ENCODE results near the gene ARAP3. TPM values are rescaled to one million over a fixed set of nuclear protein-coding genes. Genes with fewer than 3 reads are reported as not detected.

The ARAP3 gene
- total and polyA plus RNA-seq, 4 donors, result 15.7 to 26.6 (median 19.7) TPM

- DNase-seq (no peak), ATAC-seq (ENCODE audit: insufficient read depth, low FRiP score) (no peak)
- Histone ChIP-seq H3K27me3 (ENCODE audit: control insufficient read depth in 3 of 3, insufficient read depth in 3 of 3, low read length in 2 of 3) (no peaks in the 10 kb centered on the region), H3K27ac (ENCODE audit: low read depth in 1 of 2, low read length in 1 of 2) (no peak overlapping the region), H3K9me3 (ENCODE audit: control insufficient read depth in 4 of 4, insufficient read depth in 3 of 4, low read length in 3 of 4) (no peaks in the 10 kb centered on the region), H3K9ac (ENCODE audit: insufficient read depth in 1 of 2, low read length in 2 of 2) (no peak overlapping the region), H3K36me3 (ENCODE audit: control insufficient read depth in 4 of 4, insufficient read depth in 4 of 4, low read length in 4 of 4) (peaks cover 0 to 20% (median 8%) of the 10 kb centered on the region in 4 donors), H3K4me3 (no peak overlapping the region), H3K4me1 (ENCODE audit: control insufficient read depth in 5 of 5, insufficient read depth in 5 of 5, low read length in 5 of 5) (peaks cover 0 to 14% (median 2%) of the 10 kb centered on the region in 5 donors)
- no peak for TF ChIP-seq CTCF (IDR thresholded peaks at IDR 0.05; ENCODE audit: control extremely low read depth, extremely low read depth)
- 80 to 84% methylated on average over 4 of the region's 4 CpGs for WGBS, 2 donors
Observed at GRCh38 chr5:141675672-141676071, 6.4 kb downstream of the ARAP3 start.

GRCh38 chr5:141674747-141675146 is 7.3 kb downstream of the ARAP3 start:
- TF ChIP-seq CTCF (IDR thresholded peaks at IDR 0.05; ENCODE audit: control extremely low read depth, extremely low read depth), result no peak
- Histone ChIP-seq H3K4me1 (ENCODE audit: control insufficient read depth in 5 of 5, insufficient read depth in 5 of 5, low read length in 5 of 5) (peaks cover 0 to 6% (median 1%) of the 10 kb centered on the region in 5 donors), H3K4me3 (no peak overlapping the region), H3K36me3 (ENCODE audit: control insufficient read depth in 4 of 4, insufficient read depth in 4 of 4, low read length in 4 of 4) (peaks cover 0 to 22% (median 11%) of the 10 kb centered on the region in 4 donors), H3K27me3 (ENCODE audit: control insufficient read depth in 3 of 3, insufficient read depth in 3 of 3, low read length in 2 of 3) (no peaks in the 10 kb centered on the region), H3K9me3 (ENCODE audit: control insufficient read depth in 4 of 4, insufficient read depth in 3 of 4, low read length in 3 of 4) (no peaks in the 10 kb centered on the region), H3K27ac (ENCODE audit: low read depth in 1 of 2, low read length in 1 of 2) (no peak overlapping the region), H3K9ac (ENCODE audit: insufficient read depth in 1 of 2, low read length in 2 of 2) (no peak overlapping the region)
- 73 to 85% methylated on average over 5 of the region's 5 CpGs for WGBS, 2 donors
- DNase-seq (no peak), ATAC-seq (ENCODE audit: insufficient read depth, low FRiP score) (no peak)

GRCh38 chr5:141672841-141673813 is 8.9 kb downstream of the ARAP3 start:
- peaks cover 0 to 28% (median 13%) of the 10 kb centered on the region in 4 donors for H3K36me3 ChIP-seq (ENCODE audit: control insufficient read depth in 4 of 4, insufficient read depth in 4 of 4, low read length in 4 of 4)
- WGBS, 2 donors, result 72 to 80% methylated on average over 18 to 19 of the region's 19 CpGs
- no peaks in the 10 kb centered on the region for H3K9me3 ChIP-seq (ENCODE audit: control insufficient read depth in 4 of 4, insufficient read depth in 3 of 4, low read length in 3 of 4)
- H3K4me3 ChIP-seq, result no peak overlapping the region
- DNase-seq (peak; percentile 62 to 79 (median 77)), ATAC-seq (ENCODE audit: insufficient read depth, low FRiP score) (no peak)
- H3K27me3 ChIP-seq (ENCODE audit: control insufficient read depth in 3 of 3, insufficient read depth in 3 of 3, low read length in 2 of 3), result no peaks in the 10 kb centered on the region
- no peak overlapping the region for H3K9ac ChIP-seq (ENCODE audit: insufficient read depth in 1 of 2, low read length in 2 of 2)
- TF ChIP-seq CTCF (IDR thresholded peaks at IDR 0.05; ENCODE audit: control extremely low read depth, extremely low read depth), result no peak
- H3K4me1 ChIP-seq (ENCODE audit: control insufficient read depth in 5 of 5, insufficient read depth in 5 of 5, low read length in 5 of 5), result peaks cover 0 to 6% (median 1%) of the 10 kb centered on the region in 5 donors
- no peak overlapping the region for H3K27ac ChIP-seq (ENCODE audit: low read depth in 1 of 2, low read length in 1 of 2)

Measured in lung (tissue), 12 donors.